HG02763 (cell line): ENCODE measurements around the gene INPP5J.
"Not testable (repeated sequence)": the region's sequence is repeated elsewhere in the genome, so short reads cannot be mapped to it uniquely, and the experiment has no call there.

Experiments used
- ATAC-seq: cut with Tn5 transposase; IDR thresholded peaks from one replicate; pipeline ENCODE4 v1.9.1; 2021; ENCODE audit warnings: mild to moderate bottlenecking, moderate library complexity; ENCODE audit not compliant: unreplicated experiment

INPP5J gene

DNA sequence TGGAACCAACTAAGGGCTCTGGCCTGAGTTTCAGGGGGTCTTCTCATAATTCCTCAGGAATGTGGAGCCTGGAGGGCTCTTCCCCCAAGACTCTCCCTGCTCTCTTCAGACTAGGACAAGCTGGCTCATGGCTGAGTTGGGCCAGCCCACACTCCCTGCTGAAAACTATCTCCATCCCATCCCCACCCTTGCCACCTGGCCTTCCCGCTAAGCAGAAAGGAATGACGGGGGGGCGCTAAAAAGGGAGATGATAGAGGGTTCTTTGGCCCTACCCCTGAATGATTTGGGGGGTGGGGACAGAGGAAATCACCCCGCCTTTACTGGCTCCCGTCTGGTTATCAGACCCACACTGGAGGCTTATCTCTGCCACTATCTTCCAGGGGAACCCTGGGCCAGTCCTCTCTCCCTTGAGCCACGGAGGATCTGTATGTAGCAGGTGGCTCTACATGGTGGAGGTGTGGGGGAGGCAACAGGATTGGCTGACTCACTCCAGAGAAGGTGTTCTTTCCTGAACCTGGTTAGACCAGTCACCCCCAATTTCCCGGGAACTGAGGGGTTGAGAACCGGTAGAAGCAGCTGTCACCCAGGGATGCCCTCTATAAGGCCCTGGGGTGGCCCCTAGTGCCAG, 35.9 kb upstream of the INPP5J start:
- no peak for ATAC-seq

DNA sequence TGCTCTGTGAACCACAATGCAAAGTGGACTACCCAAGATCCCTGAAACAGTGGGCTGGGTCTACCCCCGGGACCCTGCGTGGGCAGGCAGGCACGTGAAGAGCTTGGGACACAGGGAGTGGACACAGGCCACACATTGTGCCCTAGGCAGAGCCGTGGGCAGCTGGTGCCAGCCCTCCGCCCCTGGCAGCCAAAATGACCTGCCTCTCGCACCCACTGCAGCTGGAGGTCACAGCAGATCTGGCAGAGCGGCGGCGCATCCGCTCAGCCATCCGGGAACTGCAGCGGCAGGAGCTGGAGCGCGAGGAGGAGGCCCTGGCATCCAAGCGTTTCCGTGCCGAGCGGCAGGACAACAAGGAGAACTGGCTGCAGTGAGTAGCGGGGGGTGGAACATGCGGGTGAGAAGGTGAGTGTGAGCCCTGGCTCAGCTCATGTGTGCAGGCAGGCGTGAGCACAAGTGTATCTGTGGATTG, 35.0 kb upstream of the INPP5J start:
- no peak for ATAC-seq

DNA sequence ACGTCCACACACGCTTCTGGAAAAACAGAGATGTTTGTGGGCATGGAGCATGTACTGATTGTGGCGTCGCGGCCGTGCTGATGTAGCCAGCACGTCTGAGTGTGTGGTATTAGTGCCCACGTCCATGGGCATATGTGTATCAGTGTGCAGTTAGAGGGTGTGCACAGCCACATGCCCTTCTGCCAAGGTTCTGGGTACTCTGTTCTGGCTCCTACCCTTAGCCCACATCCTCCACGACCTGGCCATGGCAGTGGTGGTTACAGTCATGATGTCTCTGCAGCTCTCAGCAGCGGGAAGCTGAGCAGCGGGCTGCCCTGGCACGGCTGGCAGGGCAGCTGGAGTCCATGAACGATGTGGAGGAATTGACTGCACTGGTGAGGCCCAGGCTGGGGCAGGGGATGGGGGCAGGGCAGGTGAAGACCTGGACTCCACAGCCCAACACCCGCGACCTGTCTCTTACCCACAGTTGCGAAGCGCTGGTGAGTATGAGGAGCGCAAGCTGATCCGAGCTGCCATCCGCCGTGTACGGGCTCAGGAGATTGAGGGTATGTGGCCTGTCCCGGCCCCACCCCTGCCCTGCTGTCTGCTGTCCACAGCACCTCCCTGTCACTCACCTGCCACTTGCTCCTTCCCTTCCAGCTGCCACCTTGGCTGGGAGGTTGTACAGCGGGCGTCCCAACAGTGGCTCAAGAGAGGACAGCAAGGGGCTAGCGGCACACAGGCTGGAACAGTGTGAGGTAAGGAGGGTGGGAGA, 34.4 kb upstream of the INPP5J start:
- no peak for ATAC-seq

DNA sequence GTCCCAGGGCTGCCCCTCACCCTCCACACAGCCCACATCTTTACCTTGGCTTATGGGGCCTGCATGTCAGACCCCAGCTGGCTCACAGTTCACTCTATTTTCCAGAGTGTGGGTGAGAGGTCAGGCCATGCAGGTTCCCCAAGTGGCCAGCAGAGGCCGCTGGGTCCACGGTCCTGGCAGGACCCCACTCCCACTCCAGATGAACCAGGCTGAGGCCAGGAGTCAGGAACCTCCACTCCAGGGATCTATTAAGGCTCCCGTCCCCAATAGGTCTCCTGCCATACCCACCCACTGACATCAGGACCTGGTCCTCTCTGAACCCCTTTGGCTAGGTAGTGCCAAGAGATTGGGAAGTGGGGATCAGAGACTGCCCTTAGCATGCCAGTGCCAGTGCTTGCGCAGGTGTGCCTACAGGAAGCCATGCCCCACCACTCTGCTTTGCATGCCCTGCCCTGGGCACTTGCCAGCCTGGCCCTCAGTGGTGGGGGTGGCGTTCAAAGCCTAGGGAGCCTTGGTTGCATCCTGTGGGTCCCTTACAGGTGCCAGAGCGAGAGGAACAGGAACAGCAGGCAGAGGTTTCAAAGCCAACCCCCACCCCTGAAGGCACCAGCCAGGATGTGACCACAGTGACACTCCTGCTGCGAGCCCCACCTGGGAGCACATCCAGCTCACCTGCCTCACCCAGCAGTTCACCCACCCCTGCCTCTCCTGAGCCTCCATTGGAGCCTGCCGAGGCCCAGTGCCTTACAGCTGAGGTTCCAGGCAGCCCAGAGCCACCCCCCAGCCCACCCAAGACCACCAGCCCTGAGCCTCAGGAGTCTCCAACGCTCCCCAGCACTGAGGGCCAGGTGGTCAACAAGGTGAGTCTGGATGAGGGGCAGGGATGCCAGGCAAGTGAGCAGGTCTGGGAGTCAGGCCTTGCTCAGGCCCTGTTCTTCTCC, 33.3 kb upstream of the INPP5J start:
- no peak for ATAC-seq

DNA sequence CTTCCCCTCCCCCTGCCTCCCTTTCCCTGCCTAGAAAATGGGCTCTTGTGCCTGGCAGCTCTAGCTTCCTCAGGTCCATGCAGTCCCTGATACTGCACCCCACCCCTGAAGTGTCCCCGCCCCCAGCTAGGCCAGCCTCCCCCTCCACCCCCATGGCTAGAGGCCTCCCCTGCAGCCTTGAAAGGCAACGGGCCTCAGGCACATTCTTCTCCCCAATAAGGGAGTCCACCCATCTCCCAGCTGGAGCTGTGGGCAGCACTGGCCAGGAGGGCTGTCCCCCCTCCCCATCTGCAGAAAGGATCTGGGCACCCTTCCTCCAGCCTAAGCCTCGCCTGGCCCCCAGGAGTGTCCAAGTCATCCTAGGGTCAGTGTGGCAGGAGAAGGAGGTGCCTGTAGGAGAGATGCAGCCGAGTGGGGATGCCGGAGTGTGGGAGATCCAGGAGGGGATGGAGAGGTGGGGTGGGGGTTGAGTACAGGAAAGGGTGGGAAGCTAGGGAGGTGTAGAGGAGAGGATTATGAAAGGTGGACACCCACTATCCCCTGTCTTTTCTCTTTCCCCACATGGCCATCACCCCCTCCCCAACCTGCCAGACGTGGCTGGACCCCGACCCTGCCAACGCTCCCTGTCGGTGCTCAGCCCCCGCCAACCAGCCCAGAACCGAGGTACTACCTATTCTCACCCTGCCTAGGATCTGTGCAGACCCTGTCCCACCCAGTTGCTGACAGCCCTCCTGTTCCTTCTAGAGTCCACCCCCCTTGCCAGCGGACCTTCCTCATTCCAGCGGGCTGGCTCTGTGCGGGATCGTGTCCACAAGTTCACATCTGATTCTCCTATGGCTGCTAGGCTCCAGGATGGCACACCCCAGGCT, 32.3 kb upstream of the INPP5J start:
- ATAC-seq: no peak

DNA sequence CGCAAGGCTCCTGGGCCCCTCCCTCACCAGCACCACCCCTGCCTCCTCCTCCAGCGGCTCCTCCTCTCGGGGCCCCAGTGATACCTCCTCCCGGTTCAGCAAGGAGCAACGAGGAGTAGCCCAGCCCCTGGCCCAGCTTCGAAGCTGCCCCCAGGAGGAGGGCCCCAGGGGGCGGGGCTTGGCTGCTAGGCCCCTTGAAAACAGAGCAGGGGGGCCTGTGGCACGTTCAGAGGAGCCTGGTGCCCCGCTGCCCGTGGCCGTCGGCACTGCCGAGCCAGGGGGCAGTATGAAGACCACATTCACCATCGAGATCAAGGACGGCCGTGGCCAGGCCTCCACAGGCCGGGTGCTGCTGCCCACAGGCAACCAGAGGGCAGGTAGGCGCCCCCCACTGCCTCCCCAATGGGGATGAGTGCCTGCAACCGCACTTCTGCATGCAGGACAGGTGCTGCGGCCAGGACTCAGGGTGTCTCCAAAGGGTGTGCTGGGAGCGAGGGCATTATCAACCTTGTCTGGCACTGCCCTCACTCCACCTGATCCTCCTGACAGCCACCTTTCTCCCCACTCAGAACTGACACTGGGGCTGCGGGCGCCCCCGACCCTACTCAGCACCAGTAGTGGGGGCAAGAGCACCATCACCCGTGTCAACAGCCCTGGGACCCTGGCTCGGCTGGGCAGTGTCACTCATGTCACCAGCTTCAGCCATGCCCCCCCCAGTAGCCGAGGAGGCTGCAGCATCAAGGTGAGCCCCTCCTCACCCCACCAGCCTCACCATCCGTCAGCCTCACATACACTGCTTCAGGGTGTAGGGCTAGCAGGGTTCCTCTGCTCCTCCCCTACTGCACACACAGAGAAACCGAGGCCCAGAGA, 31.4 kb upstream of the INPP5J start:
- no peak for ATAC-seq

DNA sequence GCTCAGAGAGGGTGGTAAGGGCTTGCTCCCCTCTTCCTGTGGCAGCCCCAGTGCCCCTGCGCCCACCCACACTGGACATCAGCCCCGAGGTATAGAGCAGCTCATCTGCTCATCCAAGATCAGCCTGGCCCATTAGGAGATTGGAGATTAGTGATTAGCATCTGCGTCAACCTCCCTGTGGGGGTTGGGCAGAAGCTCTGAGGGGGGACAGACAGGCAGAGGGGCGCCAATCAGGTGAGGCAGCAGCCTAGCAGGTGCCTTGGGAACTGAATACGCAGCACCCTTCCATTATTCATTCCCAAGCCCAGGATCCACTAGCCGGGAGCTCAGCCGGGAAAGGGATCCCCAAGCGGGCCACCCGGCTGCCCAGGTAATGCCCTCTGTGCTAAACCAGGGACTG, 30.6 kb upstream of the INPP5J start:
- ATAC-seq: no peak

DNA sequence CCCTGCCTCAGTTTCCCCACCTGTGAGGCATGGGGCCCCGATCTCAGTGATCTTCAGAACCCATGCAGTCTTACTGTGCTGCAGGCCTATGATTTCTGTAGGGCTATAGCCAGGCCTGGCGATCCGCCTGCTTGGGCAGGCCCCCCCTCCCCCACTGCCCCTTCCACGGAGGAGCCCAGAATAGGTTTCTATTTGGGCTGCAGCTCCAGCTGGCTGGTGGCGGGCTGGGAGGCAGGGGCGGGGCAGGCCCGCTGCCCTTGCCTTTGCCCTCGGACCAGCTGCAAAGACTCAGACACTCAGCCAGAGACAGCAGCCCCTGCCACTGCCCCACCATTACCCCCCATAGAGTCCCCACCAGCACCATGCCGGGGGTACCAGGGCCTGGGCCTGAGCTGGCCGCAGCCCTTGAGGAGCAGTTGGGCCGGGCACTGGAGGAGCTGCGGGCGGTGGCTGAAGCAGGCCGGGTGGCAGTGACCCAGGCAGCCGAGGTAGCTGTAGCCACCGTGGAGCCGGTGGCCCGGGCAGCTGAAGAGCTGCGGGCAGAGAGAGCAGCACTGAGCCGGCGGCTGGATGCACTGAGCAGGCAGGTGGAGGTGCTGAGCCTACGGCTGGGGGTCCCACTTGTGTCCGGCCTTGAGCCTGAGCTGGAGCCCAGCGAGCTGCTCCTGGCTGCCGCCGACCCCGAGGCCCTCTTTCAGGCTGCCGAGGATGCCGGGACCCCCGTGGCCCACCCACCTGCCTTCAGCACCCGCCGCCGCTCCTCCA, 29.5 kb upstream of the INPP5J start:
- no peak for ATAC-seq

DNA sequence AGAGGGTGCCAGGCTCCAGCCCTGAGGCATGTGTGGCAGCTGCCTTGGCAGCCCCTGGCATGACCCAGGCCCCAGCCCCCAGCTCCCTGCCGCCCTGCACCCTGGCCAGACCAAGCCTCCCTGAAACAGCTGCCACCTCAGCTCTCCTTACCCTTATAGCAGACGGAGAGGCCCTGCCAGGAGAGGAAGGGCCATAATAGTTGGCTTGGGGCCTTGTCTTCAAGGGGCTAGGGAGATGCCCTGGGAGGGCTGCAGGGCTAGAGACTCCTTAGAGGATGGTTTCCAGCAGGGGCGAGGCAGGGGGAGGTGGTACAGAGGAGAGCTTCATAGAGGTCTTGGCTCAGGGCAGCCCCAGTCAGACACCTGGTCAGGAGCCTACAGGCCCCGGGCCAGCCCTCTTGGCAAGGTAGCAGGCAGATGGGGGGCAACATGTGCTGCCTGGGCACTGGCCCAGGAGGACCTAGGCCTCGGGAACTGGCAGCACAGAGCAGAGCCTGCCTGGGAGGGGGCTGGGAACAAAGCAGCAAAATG, 28.7 kb upstream of the INPP5J start:
- ATAC-seq: no peak

DNA sequence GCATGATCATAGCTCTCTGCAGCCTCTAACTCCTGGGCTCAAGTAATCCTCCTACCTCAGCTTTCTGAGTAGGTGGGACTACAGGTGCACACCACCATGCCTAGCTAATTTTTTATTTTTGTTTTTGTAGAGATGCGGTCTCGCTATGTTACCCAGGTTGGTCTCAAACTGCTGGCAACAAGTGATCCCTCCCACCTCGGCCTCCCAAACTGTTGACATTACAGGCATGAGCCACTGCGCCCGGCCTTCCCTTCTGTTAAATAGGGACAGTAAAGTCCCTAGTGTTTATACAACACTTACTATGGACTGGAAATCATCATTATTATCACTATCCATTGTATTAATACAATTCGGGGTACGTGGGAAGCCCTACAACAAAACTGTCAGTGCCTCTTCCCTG, 28.0 kb upstream of the INPP5J start:
- no peak for ATAC-seq

DNA sequence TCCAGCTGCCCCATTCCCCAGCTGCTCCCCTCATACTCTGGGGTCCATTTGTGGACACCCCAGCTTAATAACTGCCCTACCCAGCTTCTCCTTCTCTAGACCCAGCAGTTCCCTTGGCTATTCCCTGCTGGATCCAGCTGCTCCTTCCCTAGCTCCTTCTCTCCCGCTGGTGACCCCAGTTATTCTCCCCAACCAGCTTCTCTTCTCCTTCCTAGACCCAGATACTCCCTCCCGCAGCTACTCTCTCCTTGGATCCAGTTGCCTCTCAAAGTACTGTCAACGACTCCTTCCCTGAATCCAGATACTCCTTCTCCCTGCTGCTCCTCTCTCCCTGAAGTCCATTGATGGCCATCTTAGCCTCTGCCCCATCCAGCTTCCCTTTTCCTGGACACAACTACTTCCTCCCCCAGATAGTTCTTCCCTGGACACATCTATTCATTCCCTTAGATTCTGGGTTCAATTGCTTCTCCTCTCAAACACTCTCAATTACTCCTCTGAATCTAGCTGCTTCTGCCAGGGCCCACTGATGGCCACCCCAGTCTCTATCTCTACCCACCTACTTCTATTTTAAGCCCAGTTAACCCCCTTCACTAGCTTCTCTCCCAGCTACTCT, 27.0 kb upstream of the INPP5J start:
- no peak for ATAC-seq

DNA sequence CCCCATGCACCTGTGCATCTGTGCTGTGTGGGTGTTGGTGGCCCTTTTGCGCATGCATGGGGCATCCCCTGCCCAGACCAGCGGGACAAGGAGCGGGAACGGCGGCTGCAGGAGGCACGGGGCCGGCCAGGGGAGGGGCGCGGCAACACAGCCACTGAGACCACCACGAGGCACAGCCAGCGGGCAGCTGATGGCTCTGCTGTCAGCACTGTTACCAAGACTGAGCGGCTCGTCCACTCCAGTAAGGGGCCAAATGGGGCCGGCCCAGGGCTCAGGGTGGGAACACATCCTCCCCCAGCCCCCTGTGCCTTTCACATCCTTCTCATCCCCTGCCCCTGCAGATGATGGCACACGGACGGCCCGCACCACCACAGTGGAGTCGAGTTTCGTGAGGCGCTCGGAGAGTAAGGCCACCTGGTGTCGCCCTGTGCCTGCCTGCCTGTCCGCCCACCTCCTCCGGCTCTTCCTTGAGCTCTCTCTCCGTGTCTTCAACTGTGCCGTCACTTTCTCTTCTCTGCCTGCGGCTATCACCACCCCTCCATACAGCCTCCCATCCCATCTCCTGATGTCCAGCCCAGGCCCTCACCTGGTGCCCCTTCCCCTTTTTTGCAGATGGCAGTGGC, 26.0 kb upstream of the INPP5J start:
- no peak for ATAC-seq

DNA sequence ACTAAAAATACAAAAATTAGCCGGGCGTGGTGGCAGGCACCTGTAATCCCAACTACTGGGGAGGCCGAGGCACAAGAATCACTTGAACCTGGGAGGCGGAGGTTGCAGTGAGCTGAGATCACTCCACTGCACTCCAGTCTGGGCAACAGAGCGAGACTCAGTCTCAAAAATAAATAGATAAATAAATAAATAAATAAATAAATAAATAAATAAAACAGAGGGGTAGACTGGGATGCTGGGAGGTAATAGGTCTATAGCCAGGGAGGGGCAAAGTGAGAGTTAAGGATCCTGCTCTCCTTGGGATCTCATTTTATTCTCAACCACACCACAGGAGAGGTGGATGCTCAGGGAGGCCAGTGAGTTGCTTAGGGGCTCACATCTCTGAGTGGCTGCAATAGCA, 25.2 kb upstream of the INPP5J start:
- not testable (repeated sequence) for ATAC-seq

DNA sequence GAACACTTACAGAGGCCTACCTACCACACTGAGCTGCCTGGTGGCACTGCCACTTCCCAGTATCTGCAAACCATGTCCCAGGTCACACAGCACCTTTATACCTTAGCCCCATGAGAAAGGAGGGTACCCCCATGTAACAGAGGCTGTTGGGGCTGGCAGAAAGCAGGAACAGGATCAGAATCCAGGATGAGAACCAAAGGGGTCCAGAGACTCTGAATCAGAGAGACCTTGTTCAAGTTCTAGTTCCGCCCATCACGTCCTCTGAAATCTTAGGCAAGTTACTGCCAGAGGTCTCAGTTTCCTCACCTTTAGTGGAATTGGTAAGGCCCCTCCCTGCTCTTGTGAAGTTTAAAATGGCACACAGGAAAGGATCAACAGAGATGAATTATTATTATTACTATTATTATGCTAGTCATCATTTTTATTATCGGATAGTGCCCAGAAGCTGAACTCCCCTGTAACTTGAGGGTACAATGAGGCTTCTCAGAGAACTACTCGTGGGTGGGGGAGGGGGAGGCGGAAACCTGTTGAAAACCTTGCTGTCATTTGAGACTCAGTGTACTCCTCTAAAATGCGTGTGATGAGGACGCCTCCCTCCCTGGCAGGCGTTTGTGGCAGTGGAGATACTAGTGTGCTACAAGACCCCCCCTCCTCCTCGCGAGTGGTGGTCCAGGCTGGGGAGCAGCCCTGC, 24.7 kb upstream of the INPP5J start:
- no peak for ATAC-seq

DNA sequence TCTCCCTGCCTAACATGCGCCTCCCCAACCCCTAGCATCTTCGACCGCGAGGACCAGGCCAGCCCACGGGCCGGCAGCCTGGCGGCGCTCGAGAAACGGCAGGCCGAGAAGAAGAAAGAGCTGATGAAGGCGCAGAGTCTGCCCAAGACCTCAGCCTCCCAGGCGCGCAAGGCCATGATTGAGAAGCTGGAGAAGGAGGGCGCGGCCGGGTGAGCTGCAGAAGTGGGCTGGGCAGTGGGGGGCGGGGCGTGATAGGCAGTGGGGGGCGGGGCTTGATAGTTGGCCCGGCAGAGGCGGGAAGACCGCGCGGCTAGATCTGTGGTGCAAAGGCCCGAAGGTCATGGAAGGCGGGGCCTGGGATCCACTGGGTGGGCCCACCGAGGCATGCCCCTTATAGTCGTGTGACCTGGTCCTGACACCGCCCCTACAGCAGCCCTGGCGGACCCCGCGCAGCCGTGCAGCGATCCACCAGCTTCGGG, 24.1 kb upstream of the INPP5J start:
- ATAC-seq: no peak

DNA sequence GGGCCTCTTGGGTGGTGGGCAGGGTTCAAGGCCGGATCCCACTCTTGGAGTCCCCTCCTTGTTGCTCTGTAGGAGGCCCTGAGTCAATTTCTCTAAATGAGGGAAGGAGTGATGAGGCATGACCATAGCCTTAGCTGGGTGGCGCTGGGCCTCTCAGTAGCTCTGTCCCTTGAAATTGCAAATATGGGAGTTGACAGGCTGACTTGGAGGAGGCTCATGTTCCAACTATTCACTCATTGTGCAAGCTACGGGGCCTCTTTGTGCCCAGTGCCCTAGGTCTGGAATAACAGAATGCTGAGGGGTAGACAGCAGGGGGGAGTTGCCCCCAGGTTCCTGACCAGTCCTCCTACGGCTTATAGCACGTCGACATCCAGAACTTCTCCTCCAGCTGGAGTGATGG, 23.4 kb upstream of the INPP5J start:
- ATAC-seq: no peak
